ENCODE results near the gene KRT75. TPM values are rescaled to one million over a fixed set of nuclear protein-coding genes. Genes with fewer than 3 reads are reported as not detected.

The KRT75 gene
- polyA plus RNA-seq, 1 donor (not counting 4 experiments of a cell fraction or from before 2014, with no cell fraction given), result 59.4 TPM

DNA sequence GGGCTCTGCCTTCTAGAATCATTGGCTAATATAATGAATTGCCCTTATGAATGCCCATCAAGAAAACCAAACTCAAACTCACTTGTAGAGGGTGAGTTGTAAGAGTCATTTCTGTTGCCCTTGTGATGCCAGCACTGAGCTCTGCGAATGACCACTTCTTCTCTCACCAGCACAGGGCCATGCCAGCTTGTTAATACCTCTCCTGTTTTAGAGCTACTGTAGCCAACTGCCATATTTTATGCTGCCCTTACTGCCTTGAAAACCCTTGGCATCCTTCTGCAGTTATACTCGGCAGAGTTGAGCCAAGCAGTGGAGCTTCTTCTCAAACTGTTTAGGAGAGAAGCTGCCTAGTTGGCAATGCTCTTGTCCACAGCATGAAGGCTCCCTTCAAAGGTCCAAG, 8.1 kb downstream of the KRT75 start:
- no peaks in the 10 kb centered on the region for H4K20me1 ChIP-seq (ENCODE audit: control insufficient read depth, extremely low read depth, insufficient read depth, low read length)

GRCh38 chr12:52425466-52425865, 8.7 kb downstream of the KRT75 start:
- Histone ChIP-seq H3K4me1 (ENCODE audit: control insufficient read depth, extremely low read depth, insufficient read depth, low read length) (peaks cover 8% of the 10 kb centered on the region), H3K4me2 (ENCODE audit: control insufficient read depth, extremely low read depth, insufficient read depth, low read depth, low read length) (no peak overlapping the region), H2AFZ (ENCODE audit: control insufficient read depth, low read length) (no peak overlapping the region), H3K9ac (ENCODE audit: control insufficient read depth, extremely low read depth, insufficient read depth, low read length) (no peak overlapping the region), H3K4me3 (ENCODE audit: control insufficient read depth in 2 of 3, extremely low read depth in 1 of 3, insufficient read depth in 2 of 3, low read depth in 1 of 3, low read length in 3 of 3) (no peak overlapping the region), H3K27me3 (ENCODE audit: control insufficient read depth, extremely low read depth, insufficient read depth, low read length) (no peaks in the 10 kb centered on the region), H3K9me1 (ENCODE audit: control insufficient read depth, extremely low read depth, insufficient read depth, low read length) (no peaks in the 10 kb centered on the region), H3K9me3 (ENCODE audit: control insufficient read depth, low read depth, low read length) (no peaks in the 10 kb centered on the region), H3K36me3 (ENCODE audit: control insufficient read depth in 2 of 2, extremely low read depth in 1 of 2, insufficient read depth in 2 of 2, low read length in 2 of 2) (peaks cover 0 to 1% of the 10 kb centered on the region in 2 experiments), H3K79me2 (ENCODE audit: control insufficient read depth, insufficient read depth, low read length) (no peaks in the 10 kb centered on the region), H4K20me1 (ENCODE audit: control insufficient read depth, extremely low read depth, insufficient read depth, low read length) (no peaks in the 10 kb centered on the region), H3K27ac (ENCODE audit: control insufficient read depth, insufficient read depth, low read length) (no peak overlapping the region)
- dilution Hi-C loops (cut with MboI; ENCODE audit: extremely low pct_ligation_motif_present, low sequenced_read_pairs), result no loop called here
- no peak for DNase-seq (ENCODE audit: low read depth, low spot score)
- FAIRE-seq, result no peak
- no peak for TF ChIP-seq EZH2 (IDR thresholded peaks at IDR 0.05; ENCODE audit: low read length)
- TF ChIP-seq, protein P1, sequence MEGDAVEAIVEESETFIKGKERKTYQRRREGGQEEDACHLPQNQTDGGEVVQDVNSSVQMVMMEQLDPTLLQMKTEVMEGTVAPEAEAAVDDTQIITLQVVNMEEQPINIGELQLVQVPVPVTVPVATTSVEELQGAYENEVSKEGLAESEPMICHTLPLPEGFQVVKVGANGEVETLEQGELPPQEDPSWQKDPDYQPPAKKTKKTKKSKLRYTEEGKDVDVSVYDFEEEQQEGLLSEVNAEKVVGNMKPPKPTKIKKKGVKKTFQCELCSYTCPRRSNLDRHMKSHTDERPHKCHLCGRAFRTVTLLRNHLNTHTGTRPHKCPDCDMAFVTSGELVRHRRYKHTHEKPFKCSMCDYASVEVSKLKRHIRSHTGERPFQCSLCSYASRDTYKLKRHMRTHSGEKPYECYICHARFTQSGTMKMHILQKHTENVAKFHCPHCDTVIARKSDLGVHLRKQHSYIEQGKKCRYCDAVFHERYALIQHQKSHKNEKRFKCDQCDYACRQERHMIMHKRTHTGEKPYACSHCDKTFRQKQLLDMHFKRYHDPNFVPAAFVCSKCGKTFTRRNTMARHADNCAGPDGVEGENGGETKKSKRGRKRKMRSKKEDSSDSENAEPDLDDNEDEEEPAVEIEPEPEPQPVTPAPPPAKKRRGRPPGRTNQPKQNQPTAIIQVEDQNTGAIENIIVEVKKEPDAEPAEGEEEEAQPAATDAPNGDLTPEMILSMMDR (optimal IDR thresholded peaks at IDR 0.05 in 1 of 3, IDR thresholded peaks at IDR 0.05 in 1 of 3, conservative IDR thresholded peaks at IDR 0.05 in 1 of 3; ENCODE audit: extremely low read depth in 1 of 3, insufficient read depth in 2 of 3, low read length in 3 of 3), result no peak

More for the DNA sequence above, 8.1 kb downstream of the KRT75 start:
- Histone ChIP-seq H3K9me1 (ENCODE audit: control insufficient read depth, extremely low read depth, insufficient read depth, low read length) (no peaks in the 10 kb centered on the region), H3K9ac (ENCODE audit: control insufficient read depth, extremely low read depth, insufficient read depth, low read length) (no peak overlapping the region), H3K36me3 (ENCODE audit: control insufficient read depth in 2 of 2, extremely low read depth in 1 of 2, insufficient read depth in 2 of 2, low read length in 2 of 2) (peaks cover 0 to 3% of the 10 kb centered on the region in 2 experiments), H3K4me1 (ENCODE audit: control insufficient read depth, extremely low read depth, insufficient read depth, low read length) (peaks cover 8% of the 10 kb centered on the region), H3K9me3 (ENCODE audit: control insufficient read depth, low read depth, low read length) (no peaks in the 10 kb centered on the region), H3K27ac (ENCODE audit: control insufficient read depth, insufficient read depth, low read length) (no peak overlapping the region), H3K4me2 (ENCODE audit: control insufficient read depth, extremely low read depth, insufficient read depth, low read depth, low read length) (no peak overlapping the region), H2AFZ (ENCODE audit: control insufficient read depth, low read length) (no peak overlapping the region), H3K27me3 (ENCODE audit: control insufficient read depth, extremely low read depth, insufficient read depth, low read length) (no peaks in the 10 kb centered on the region), H3K4me3 (ENCODE audit: control insufficient read depth in 2 of 3, extremely low read depth in 1 of 3, insufficient read depth in 2 of 3, low read depth in 1 of 3, low read length in 3 of 3) (no peak overlapping the region), H3K79me2 (ENCODE audit: control insufficient read depth, insufficient read depth, low read length) (no peaks in the 10 kb centered on the region)
- dilution Hi-C loops (cut with MboI; ENCODE audit: extremely low pct_ligation_motif_present, low sequenced_read_pairs), result no loop called here
- DNase-seq (ENCODE audit: low read depth, low spot score) (no peak), FAIRE-seq (no peak)
- TF ChIP-seq, protein P1 (optimal IDR thresholded peaks at IDR 0.05 in 1 of 3, IDR thresholded peaks at IDR 0.05 in 1 of 3, conservative IDR thresholded peaks at IDR 0.05 in 1 of 3; ENCODE audit: extremely low read depth in 1 of 3, insufficient read depth in 2 of 3, low read length in 3 of 3), result no peak
- TF ChIP-seq EZH2 (IDR thresholded peaks at IDR 0.05; ENCODE audit: low read length), result no peak
